Measurements from ENCODE around the gene LTK. TPM values are rescaled to one million over a fixed set of nuclear protein-coding genes. Genes with fewer than 3 reads are reported as not detected.

LTK gene
- total RNA-seq, 1 experiment from 2014 or later, result 9.2 TPM

DNA sequence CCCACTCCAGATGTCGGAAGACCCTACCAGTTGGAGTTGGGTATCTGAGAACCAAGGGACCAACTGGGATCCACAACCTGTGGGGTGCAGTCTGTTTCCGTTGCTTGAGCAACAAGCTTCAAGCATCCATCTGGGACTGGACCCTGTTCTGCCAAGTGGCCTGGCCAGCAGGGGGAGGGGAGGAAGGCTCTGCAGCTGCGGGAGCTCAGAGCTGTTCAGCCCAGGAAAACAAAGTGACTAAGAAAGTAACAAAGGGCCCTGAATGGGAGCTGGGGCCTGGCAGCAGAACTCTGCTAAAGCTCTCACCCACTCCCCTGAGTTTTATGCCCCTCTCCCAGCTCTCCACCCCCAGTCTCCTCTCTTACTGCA, 48.1 kb upstream of the LTK start:
- Histone ChIP-seq H3K27ac (ENCODE audit: low read depth, low read length) (no peak overlapping the region), H2AFZ (ENCODE audit: low read depth, low read length, poor library complexity, severe bottlenecking) (no peak overlapping the region), H3K27me3 (ENCODE audit: insufficient read depth, low read length) (no peaks in the 10 kb centered on the region), H3K9ac (ENCODE audit: low read length) (no peak overlapping the region), H3K79me2 (ENCODE audit: insufficient read depth, low read length) (no peaks in the 10 kb centered on the region; the same call in 1 of the 2 replicates), H3K9me2 (ENCODE audit: insufficient read depth) (no peaks in the 10 kb centered on the region), H3K9me3 (ENCODE audit: control insufficient read depth in 1 of 2, insufficient read depth in 1 of 2, low read depth in 1 of 2, low read length in 2 of 2) (no peaks in the 10 kb centered on the region), H4K20me1 (ENCODE audit: insufficient read depth) (no peaks in the 10 kb centered on the region), H3K36me3 (ENCODE audit: control insufficient read depth in 1 of 2, insufficient read depth in 2 of 2, low read length in 2 of 2) (peaks cover 2 to 10% of the 10 kb centered on the region in 2 experiments; a peak in 1 of 4 replicates), H3K4me1 (ENCODE audit: control insufficient read depth in 1 of 2, insufficient read depth in 2 of 2, low read length in 2 of 2) (peaks cover 7 to 21% of the 10 kb centered on the region in 2 experiments; a peak in 3 of 4 replicates), H3K4me2 (ENCODE audit: low read length) (no peak overlapping the region), H3K4me3 (replicated peaks in 1 of 2; ENCODE audit: low read depth in 1 of 2, low read length in 2 of 2) (no peak overlapping the region)
- no peak for DNase-seq (ENCODE audit: low read depth, low spot score)
- ChIA-PET RAD21 (ENCODE audit: low non-redundant PET in 1 of 2, low total read pairs in 2 of 2, uncharacterized antibody in 2 of 2, unreplicated experiment in 2 of 2) (no interaction called here), CTCF (no interaction called here), POLR2A (interaction anchor here (1.4 kb wide), 1 partner anchor 18 kb away, joined by 5 read pairs; the partner anchor contains the start of gene RPAP1)
- intact Hi-C loops (cut with micrococcal nuclease), result loop anchor here (10.0 kb wide), 1 partner anchor 83 kb away; no protein-coding TSS in a partner anchor
- BruUV-seq (replicated peaks), result no TSS peak
- ATAC-seq, result no peak
- TF ChIP-seq SIN3A (IDR thresholded peaks at IDR 0.05; ENCODE audit: low read depth), result no peak
- TF ChIP-seq EGR1 (IDR thresholded peaks at IDR 0.05; ENCODE audit: low read depth), result no peak
- TF ChIP-seq ZNF274 (IDR thresholded peaks at IDR 0.05; ENCODE audit: low read depth, low read length), result no peak
- no peak for TF ChIP-seq ATF3 (IDR thresholded peaks at IDR 0.05)
- no peak for TF ChIP-seq TCF7L2 (IDR thresholded peaks at IDR 0.05; ENCODE audit: borderline replicate concordance, extremely low read depth, insufficient read depth, insufficient read length)

DNA sequence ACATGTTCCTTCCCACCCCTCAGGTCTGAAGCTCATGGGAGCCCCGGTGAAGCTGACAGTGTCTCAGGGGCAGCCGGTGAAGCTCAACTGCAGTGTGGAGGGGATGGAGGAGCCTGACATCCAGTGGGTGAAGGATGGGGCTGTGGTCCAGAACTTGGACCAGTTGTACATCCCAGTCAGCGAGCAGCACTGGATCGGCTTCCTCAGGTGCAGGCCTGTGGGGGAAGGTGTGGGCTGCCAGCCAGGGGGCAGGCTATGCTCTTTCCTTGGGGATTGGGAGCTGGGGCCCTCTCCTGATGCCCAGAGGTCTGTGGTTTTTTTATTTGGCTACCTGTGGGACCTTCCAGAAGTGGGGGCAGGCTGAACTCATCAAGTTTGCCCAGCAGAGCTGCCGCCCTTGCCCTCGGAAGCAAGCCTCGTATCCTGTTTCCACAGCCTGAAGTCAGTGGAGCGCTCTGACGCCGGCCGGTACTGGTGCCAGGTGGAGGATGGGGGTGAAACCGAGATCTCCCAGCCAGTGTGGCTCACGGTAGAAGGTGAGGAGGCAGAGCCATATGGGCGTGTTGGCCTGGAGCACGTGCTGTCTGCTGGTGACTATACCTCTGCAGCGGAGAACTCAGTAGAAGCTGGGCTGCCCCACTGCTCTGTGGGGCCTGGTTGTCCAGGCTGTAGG, 47.6 kb upstream of the LTK start:
- peaks cover 2 to 10% of the 10 kb centered on the region in 2 experiments; a peak in 1 of 4 replicates for H3K36me3 ChIP-seq (ENCODE audit: control insufficient read depth in 1 of 2, insufficient read depth in 2 of 2, low read length in 2 of 2)
- no TSS peak for BruUV-seq (replicated peaks)
- H3K4me1 ChIP-seq (ENCODE audit: control insufficient read depth in 1 of 2, insufficient read depth in 2 of 2, low read length in 2 of 2), result peaks cover 7 to 21% of the 10 kb centered on the region in 2 experiments; a peak in 3 of 4 replicates
- ChIA-PET RAD21 (ENCODE audit: low non-redundant PET in 1 of 2, low total read pairs in 2 of 2, uncharacterized antibody in 2 of 2, unreplicated experiment in 2 of 2) (no interaction called here), CTCF (no interaction called here), POLR2A (interaction anchor here (1.4 kb wide), 1 partner anchor 17 kb away, joined by 5 read pairs; the partner anchor contains the start of gene RPAP1)
- TF ChIP-seq EZH2phosphoT487 (IDR thresholded peaks at IDR 0.05; ENCODE audit: borderline replicate concordance) (no peak), ZBTB33 (IDR thresholded peaks at IDR 0.05; ENCODE audit: extremely low read depth, insufficient replicate concordance, low read length) (no peak)
- DNase-seq (ENCODE audit: low read depth, low spot score) (no peak), ATAC-seq (no peak)
- no peak overlapping the region for H2AFZ ChIP-seq (ENCODE audit: low read depth, low read length, poor library complexity, severe bottlenecking)
- H4K20me1 ChIP-seq (ENCODE audit: insufficient read depth), result no peaks in the 10 kb centered on the region
- intact Hi-C loops (cut with micrococcal nuclease), result loop anchor here (10.0 kb wide), 1 partner anchor 84 kb away; no protein-coding TSS in a partner anchor
- no peaks in the 10 kb centered on the region; the same call in 1 of the 2 replicates for H3K79me2 ChIP-seq (ENCODE audit: insufficient read depth, low read length)
- H3K9me3 ChIP-seq (ENCODE audit: control insufficient read depth in 1 of 2, insufficient read depth in 1 of 2, low read depth in 1 of 2, low read length in 2 of 2), result no peaks in the 10 kb centered on the region
- no peaks in the 10 kb centered on the region for H3K27me3 ChIP-seq (ENCODE audit: insufficient read depth, low read length)
- no peak overlapping the region for H3K4me2 ChIP-seq (ENCODE audit: low read length)
- no peak overlapping the region for H3K4me3 ChIP-seq (replicated peaks in 1 of 2; ENCODE audit: low read depth in 1 of 2, low read length in 2 of 2)
- H3K9me2 ChIP-seq (ENCODE audit: insufficient read depth), result no peaks in the 10 kb centered on the region
- no peak overlapping the region for H3K9ac ChIP-seq (ENCODE audit: low read length)
- no peak overlapping the region for H3K27ac ChIP-seq (ENCODE audit: low read depth, low read length)

All from HCT116 (cell line).